Ishikawa (cell line): Measurements from ENCODE around the gene IFNK.

Experiments
- CEBPB ChIP-seq: IDR thresholded peaks from 2 replicates; pipeline ENCODE4 v1.6.1; 2012
- CREB1 ChIP-seq: IDR thresholded peaks from 2 replicates; pipeline ENCODE4 v1.6.1; 2012; ENCODE audit warnings: low read depth
- EGR1 ChIP-seq: IDR thresholded peaks from 2 replicates; pipeline ENCODE4 v1.6.1; 2012
- EP300 ChIP-seq: IDR thresholded peaks from 2 replicates; pipeline ENCODE4 v1.6.1; 2012; ENCODE audit warnings: borderline replicate concordance
- FOXM1 ChIP-seq: IDR thresholded peaks from 2 replicates; pipeline ENCODE4 v1.6.1; 2012; ENCODE audit warnings: low read depth, borderline replicate concordance
- NFIC ChIP-seq: IDR thresholded peaks from 2 replicates; pipeline ENCODE4 v1.6.1; 2012
- RAD21 ChIP-seq: IDR thresholded peaks from 2 replicates; pipeline ENCODE4 v1.6.1; 2012; ENCODE audit warnings: low read depth
- TAF1 ChIP-seq: IDR thresholded peaks from 2 replicates; pipeline ENCODE4 v1.6.1; 2012; ENCODE audit warnings: low read depth, mild to moderate bottlenecking
- TCF12 ChIP-seq: IDR thresholded peaks from 2 replicates; pipeline ENCODE4 v1.6.1; 2012; ENCODE audit warnings: low read depth
- TEAD4 ChIP-seq: IDR thresholded peaks from 2 replicates; pipeline ENCODE4 v1.6.1; 2012
- YY1 ChIP-seq: IDR thresholded peaks from 2 replicates; pipeline ENCODE4 v1.6.1; 2012; ENCODE audit warnings: low read depth
- ZBTB7A ChIP-seq: IDR thresholded peaks from 2 replicates; pipeline ENCODE4 v1.6.1; 2012; ENCODE audit warnings: low read depth
- TF ChIP-seq, protein P1 (sequence below): IDR thresholded peaks from 2 replicates; pipeline ENCODE4 v1.6.1; 2012
- TF ChIP-seq, protein P2 (sequence below): IDR thresholded peaks from 2 replicates; pipeline ENCODE4 v1.6.1; 2012; ENCODE audit warnings: low read depth, mild to moderate bottlenecking
- TF ChIP-seq, protein P3 (sequence below): IDR thresholded peaks from 2 replicates; pipeline ENCODE4 v1.6.1; 2012

The IFNK gene

DNA sequence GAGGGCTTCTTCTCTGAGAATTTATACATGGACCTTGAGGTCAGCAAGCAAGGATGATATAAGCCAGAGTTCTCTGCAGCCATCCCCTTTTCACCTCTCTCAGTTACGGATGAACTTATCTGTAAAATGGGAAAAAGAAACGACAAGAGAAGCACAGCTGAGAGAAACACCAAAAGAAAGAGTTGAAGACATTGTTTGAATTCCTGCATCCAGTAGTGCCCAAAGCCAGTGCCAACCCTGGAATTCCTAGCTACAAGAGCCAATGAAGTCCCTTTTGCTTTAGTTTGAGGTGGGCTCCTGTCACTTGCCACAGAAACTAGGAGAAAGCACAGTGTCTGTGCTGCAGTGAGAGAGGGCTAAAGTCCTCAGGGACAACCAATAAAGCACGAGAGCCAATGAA is 12.1 kb downstream of the IFNK start:
- TF ChIP-seq YY1 (no peak), TEAD4 (no peak), EGR1 (no peak), RAD21 (no peak), CEBPB (no peak), EP300 (no peak), ZBTB7A (no peak), TAF1 (no peak)
- TF ChIP-seq, protein P1, sequence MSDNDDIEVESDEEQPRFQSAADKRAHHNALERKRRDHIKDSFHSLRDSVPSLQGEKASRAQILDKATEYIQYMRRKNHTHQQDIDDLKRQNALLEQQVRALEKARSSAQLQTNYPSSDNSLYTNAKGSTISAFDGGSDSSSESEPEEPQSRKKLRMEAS, result no peak
- TF ChIP-seq, protein P2, sequence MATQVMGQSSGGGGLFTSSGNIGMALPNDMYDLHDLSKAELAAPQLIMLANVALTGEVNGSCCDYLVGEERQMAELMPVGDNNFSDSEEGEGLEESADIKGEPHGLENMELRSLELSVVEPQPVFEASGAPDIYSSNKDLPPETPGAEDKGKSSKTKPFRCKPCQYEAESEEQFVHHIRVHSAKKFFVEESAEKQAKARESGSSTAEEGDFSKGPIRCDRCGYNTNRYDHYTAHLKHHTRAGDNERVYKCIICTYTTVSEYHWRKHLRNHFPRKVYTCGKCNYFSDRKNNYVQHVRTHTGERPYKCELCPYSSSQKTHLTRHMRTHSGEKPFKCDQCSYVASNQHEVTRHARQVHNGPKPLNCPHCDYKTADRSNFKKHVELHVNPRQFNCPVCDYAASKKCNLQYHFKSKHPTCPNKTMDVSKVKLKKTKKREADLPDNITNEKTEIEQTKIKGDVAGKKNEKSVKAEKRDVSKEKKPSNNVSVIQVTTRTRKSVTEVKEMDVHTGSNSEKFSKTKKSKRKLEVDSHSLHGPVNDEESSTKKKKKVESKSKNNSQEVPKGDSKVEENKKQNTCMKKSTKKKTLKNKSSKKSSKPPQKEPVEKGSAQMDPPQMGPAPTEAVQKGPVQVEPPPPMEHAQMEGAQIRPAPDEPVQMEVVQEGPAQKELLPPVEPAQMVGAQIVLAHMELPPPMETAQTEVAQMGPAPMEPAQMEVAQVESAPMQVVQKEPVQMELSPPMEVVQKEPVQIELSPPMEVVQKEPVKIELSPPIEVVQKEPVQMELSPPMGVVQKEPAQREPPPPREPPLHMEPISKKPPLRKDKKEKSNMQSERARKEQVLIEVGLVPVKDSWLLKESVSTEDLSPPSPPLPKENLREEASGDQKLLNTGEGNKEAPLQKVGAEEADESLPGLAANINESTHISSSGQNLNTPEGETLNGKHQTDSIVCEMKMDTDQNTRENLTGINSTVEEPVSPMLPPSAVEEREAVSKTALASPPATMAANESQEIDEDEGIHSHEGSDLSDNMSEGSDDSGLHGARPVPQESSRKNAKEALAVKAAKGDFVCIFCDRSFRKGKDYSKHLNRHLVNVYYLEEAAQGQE, result no peak

DNA sequence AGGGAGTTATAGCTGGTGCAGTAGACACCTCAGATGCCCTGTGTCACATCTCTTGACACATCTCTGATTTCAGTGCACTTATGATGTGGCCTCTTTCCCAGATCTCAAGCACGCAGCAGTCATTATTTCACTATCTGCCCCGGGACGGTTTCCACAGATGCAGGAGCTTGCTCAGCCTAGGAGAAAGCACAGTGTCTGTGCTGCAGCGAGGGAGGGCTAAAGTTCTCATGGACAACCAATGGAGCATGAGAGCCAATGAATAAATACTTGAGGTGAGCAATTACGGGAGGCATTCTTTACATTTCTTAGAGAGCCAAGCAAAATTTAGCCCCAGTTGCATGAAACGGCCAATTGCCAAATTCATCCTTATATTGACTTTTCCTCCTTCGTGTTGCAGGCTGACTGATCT is 12.9 kb downstream of the IFNK start:
- TF ChIP-seq ZBTB7A (no peak), EP300 (no peak), YY1 (no peak), FOXM1 (no peak), RAD21 (no peak), CEBPB (no peak), CREB1 (no peak), EGR1 (no peak), TEAD4 (no peak; the same call in 1 of the 2 replicates), NFIC (no peak), TAF1 (no peak)
- TF ChIP-seq, protein P2, result no peak
- TF ChIP-seq, protein P3, sequence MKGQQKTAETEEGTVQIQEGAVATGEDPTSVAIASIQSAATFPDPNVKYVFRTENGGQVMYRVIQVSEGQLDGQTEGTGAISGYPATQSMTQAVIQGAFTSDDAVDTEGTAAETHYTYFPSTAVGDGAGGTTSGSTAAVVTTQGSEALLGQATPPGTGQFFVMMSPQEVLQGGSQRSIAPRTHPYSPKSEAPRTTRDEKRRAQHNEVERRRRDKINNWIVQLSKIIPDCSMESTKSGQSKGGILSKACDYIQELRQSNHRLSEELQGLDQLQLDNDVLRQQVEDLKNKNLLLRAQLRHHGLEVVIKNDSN, result no peak
- TF ChIP-seq, protein P1, result no peak

GRCh38 chr9:27537756-27538155 is 13.7 kb downstream of the IFNK start:
- TF ChIP-seq YY1 (no peak), RAD21 (no peak), ZBTB7A (no peak), EGR1 (no peak), CREB1 (no peak), FOXM1 (no peak), TCF12 (no peak), TEAD4 (no peak), EP300 (no peak), TAF1 (no peak), NFIC (no peak), CEBPB (no peak)
- TF ChIP-seq, protein P1, result no peak
- TF ChIP-seq, protein P2, result no peak
- TF ChIP-seq, protein P3, result no peak

DNA sequence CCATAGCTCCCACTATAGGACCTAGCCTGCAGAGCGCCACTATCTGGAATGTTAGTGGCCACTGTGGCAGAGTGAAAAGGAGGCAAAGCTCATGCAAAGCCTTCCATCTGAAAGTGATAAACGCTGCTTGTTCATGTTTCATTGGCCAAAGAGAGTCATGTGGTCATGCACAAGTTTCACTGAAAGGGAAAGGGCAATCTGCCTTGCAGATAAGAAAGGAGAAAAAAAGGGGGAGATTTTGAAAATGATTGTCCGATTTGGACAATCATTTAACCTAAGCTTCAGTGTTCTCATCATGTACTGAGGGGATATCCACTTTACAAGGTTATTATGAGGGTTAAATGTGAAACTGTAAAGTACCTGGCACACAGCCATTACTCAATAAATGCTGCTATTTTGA is 14.6 kb downstream of the IFNK start:
- TF ChIP-seq EP300 (no peak), CREB1 (no peak), RAD21 (no peak), TCF12 (no peak), FOXM1 (no peak), NFIC (no peak), CEBPB (no peak), ZBTB7A (no peak), YY1 (no peak), EGR1 (no peak), TAF1 (no peak)
- TF ChIP-seq, protein P3, result no peak
- TF ChIP-seq, protein P1, result no peak
